Loucy (cell line): ENCODE measurements around the gene RRAS.

ENCODE experiments used
- CTCF ChIP-seq: fragments of 200-600 bp; sonication (generic); conservative IDR thresholded peaks from 2 replicates; pipeline ENCODE4 v1.5.1; 2014; ENCODE audit warnings: mild to moderate bottlenecking, antibody characterized with exemption, low read length
- EZH2phosphoT487 ChIP-seq: fragments of 200-600 bp; IDR thresholded peaks from 2 replicates; pipeline ENCODE4 v1.6.1; 2018; ENCODE audit warnings: antibody characterized with exemption, mild to moderate bottlenecking, moderate library complexity, borderline replicate concordance

GRCh38 chr19:49605605-49606004 is 34.3 kb downstream of the RRAS start:
- TF ChIP-seq CTCF, result no peak
- TF ChIP-seq EZH2phosphoT487, result no peak
